AG09319 (cell line): Measurements from ENCODE around the gene LYST.
A peak's percentile ranks its signal among the peaks of the same experiment; 100 is the strongest.

Source experiments
- DNase-seq: peaks from one replicate; pipeline ENCODE4 v3.0.0-alpha.2; 2010; ENCODE audit warnings: low read depth; ENCODE audit errors: extremely low read depth
- CTCF ChIP-seq: IDR thresholded peaks from 2 replicates; pipeline ENCODE4 v1.5.1; 2011; ENCODE audit warnings: low read depth, mild to moderate bottlenecking, inconsistent platforms, low read length, moderate library complexity

Gene LYST

GRCh38 chr1:235843461-235843961 lies 23.2 kb downstream of the LYST start:
- TF ChIP-seq CTCF, result peak; percentile 62
- DNase-seq, result no peak

- TF ChIP-seq CTCF, result no peak
- DNase-seq, result no peak
Measured at GRCh38 chr1:235841938-235842545, 24.7 kb downstream of the LYST start.

DNA sequence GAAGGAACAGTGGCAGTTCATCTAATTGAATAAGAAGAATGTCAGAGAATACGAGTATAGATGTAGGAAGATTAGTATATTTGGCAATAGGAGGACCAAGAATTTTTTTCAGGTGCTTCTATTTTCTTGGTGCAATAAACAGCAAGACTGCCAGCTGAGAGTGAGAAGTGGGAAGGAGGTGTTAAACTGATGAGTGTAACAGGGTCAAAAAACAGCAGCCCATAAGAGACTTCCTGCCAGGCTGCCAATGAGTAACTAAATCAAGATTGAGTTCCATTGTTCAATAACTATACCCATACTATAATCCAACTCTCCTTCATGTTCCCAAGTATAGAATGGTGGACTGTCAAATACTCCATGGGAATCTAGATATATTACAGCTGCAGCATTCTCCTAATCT lies 28.7 kb downstream of the LYST start:
- TF ChIP-seq CTCF, result no peak
- DNase-seq, result no peak

DNA sequence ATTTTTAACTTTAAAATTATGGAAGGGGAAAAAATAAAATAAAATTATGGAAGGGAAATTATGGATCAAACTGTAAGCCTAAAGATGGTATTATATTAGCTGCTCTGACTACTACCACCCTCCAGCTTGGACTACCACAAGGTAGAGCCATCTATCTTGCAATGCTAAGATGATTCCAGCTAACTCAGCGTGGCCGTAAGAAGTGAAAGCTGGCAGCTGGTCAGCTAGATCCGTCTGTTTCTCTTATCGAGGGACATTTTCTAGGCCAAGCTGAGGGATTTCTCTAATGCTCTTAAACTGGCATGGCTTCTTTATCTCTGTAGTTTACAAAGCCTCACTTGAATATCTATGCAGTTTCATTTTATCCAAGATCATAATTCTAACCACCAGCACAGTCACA lies 31.5 kb downstream of the LYST start:
- TF ChIP-seq CTCF, result peak; percentile 30
- peak; percentile 22 for DNase-seq

- DNase-seq, result no peak
- no peak for TF ChIP-seq CTCF
Measured at GRCh38 chr1:235834620-235835019, 32.1 kb downstream of the LYST start.

- TF ChIP-seq CTCF, result no peak
- DNase-seq, result no peak
Measured at GRCh38 chr1:235832011-235832410, 34.7 kb downstream of the LYST start.

DNA sequence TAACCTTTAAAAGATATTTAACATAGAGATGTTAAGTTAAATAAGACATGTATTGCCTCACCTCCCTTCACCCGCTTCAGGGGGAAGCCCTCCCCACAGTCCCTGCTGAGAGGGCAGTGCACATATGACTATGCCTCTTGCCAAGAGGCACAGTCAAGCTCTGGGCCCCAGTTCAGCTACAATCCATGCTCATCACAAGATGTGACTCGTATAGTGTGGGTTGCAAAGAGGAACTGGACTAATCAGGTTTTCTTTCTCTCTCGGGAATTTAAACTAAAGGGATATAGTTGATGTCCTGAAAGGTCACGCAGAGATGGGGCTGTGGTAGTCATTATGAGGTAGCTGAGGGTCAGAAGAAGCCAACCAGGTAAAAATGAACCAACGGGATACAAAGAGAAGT lies 35.6 kb downstream of the LYST start:
- no peak for TF ChIP-seq CTCF
- peak; percentile 3 for DNase-seq
